M059J (cell line): ENCODE data around the gene RCAN2. TPM values are rescaled to one million over a fixed set of nuclear protein-coding genes. Genes with fewer than 3 reads are reported as not detected.

ENCODE experiments used
- DNase-seq: peaks from one replicate; pipeline ENCODE4 v3.0.0-alpha.2; 2012; ENCODE audit warnings: low read depth
- total RNA-seq: library from RNA; depleted of rRNA; stranded (reverse); fragments of >200 nt; shearing (Covaris generic); gene quantifications from 2 replicates; pipeline ENCODE4 v1.2.3, GENCODE V29; 2014

The RCAN2 gene
- total RNA-seq, 1 experiment from 2014 or later = 2.3 TPM

DNA sequence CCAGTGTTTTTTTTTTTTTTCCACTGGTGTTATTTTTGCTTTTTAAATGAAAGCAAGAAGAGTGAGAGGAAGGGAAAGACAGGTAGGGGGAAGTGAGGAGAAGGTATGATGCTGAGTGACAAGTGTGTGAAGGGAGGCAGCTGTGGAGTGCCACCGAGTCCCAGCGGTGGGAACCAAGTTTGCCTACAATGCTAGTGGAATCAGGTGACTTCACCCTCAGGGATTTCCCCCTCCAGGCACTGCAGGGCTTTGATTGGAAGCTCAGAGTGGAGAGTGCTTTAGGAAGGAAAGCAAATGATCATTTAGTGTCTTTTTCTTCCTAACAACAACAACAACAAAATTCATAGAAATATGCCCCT lies 200.0 kb downstream of the RCAN2 start:
- DNase-seq = no peak

- DNase-seq = no peak
These were observed 200.6 kb downstream of the RCAN2 start for GRCh38 chr6:46290421-46291274.

- DNase-seq = no peak
These were observed 201.4 kb downstream of the RCAN2 start for GRCh38 chr6:46289898-46290297.

GRCh38 chr6:46288835-46289234 lies 202.4 kb downstream of the RCAN2 start:
- no peak for DNase-seq

DNA sequence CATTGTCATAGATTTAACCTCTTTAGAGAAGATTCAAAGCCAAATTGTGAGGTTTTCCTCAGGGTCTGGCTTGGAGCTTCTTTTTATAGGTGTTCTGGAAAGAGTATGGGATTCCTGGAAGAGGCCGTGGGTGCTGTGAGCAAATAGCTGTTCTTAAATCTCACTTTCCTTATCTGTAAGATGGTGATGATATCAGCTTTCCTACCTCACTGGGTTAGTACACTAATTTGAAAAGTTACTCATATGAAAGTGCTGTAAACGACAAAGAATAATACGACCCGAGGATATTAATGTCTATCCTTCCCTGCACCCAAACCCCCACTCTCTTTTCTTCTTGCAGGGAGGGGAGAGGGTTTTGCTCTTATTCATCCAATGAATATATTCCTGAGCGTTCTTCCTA lies 203.6 kb downstream of the RCAN2 start:
- no peak for DNase-seq

DNA sequence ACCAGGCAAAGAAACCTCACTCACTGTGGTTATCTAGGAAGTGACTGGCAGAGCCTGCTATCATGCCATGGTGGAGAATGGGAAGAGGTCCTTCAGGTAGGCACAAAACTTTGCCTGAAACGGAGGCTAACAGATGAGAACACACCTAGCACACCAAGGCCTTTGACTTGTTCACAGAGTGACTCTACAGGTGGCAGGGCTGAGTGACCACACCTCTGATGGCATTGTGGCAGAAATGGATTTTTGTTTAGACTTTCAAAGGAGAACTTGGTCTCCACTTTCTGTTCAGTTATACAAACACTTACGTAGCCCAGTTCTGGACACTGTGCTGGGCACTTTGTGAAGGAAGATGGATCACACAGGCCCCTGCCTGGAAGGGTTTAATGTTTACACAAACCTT lies 204.2 kb downstream of the RCAN2 start:
- no peak for DNase-seq

GRCh38 chr6:46284475-46284874 lies 206.8 kb downstream of the RCAN2 start:
- no peak for DNase-seq

GRCh38 chr6:46281110-46281509 lies 210.1 kb downstream of the RCAN2 start:
- no peak for DNase-seq

DNA sequence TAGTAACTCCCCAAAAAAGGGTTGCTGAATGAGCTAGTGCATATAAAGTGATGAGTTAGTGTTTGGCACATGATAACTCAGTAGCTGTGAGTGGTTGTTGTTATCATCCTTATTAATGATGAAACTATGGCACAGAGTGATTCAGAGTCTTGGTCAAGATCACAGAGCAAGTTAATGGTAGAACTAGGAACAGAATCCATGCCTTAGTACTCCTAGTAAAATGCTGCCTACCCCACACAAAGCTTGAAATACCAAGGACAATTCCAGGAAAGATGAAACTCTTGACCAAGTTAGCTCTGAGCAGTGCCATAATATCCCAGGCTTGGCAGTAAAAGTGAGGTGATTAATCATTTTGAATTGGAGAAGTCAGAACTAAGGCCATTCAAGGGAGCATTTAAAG lies 211.4 kb downstream of the RCAN2 start:
- DNase-seq = no peak

- no peak for DNase-seq
These were observed 214.6 kb downstream of the RCAN2 start for GRCh38 chr6:46276576-46277142.

DNA sequence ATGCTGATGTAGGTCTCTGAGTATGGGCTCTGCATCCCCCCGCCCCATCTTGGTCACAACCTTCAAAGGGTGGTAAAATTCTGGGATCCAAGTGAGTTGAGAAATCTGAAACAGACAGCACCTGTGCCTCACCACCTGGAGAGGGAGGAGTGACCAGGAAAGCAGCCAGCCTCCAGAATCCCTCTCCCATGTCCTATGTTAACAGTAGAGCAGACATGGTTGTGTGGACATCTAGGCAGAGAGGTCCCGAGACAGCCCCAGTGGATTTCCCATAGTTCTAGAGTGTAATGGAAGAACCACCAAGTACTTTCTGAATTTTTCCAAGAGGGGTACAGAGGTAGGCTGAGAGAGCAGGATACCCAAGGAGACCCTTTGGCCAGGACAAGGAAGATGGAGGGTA lies 216.7 kb downstream of the RCAN2 start:
- DNase-seq = no peak

GRCh38 chr6:46273911-46274310 lies 217.3 kb downstream of the RCAN2 start:
- DNase-seq = no peak

DNA sequence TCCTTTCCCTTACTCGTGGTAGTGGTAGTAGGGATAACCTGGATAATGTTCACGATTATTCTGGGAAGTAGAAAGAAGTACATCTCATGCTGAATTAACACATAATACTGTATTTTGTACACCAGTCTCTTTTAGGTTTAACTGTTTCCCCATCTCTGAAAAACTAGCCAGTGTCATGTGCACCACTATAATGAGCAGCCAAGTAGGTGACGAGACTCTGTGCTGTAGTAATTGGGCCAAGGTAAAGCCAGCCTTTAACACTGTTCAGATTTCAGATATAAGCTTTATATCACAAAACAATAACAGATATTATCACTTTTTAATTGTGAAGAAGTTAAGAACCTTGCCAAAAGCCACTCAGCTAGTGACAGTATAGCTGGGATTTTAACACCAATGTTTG lies 219.5 kb downstream of the RCAN2 start:
- DNase-seq = no peak

- no peak for DNase-seq
These were observed 220.1 kb downstream of the RCAN2 start for GRCh38 chr6:46271107-46271506.

- no peak for DNase-seq
These were observed 220.9 kb downstream of the RCAN2 start for GRCh38 chr6:46270336-46270735.

- DNase-seq = no peak
These were observed 221.6 kb downstream of the RCAN2 start for GRCh38 chr6:46269447-46270229.

DNA sequence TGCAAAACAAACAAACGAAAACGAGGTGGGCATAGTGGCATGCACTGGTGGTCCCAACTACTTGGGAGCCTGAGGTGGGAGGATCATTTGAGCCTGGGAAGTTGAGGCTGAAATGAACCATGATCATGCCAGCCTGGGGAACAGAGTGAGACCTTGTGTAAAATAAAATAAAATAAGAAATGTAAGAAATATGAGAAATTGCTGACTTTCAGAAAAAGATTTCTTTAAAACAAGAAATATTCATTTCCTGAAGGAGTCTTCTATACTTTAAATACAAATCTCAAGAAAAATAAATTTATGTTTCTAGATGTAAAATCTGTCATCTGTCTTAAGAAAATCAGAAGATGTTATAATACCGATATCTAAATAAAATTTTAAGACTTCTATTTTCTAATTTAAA lies 223.7 kb downstream of the RCAN2 start:
- DNase-seq = no peak

GRCh38 chr6:46265373-46265772 lies 225.9 kb downstream of the RCAN2 start:
- peak; percentile 10 for DNase-seq

- peak; percentile 53 for DNase-seq
These were observed 227.6 kb downstream of the RCAN2 start for GRCh38 chr6:46263707-46264086.

DNA sequence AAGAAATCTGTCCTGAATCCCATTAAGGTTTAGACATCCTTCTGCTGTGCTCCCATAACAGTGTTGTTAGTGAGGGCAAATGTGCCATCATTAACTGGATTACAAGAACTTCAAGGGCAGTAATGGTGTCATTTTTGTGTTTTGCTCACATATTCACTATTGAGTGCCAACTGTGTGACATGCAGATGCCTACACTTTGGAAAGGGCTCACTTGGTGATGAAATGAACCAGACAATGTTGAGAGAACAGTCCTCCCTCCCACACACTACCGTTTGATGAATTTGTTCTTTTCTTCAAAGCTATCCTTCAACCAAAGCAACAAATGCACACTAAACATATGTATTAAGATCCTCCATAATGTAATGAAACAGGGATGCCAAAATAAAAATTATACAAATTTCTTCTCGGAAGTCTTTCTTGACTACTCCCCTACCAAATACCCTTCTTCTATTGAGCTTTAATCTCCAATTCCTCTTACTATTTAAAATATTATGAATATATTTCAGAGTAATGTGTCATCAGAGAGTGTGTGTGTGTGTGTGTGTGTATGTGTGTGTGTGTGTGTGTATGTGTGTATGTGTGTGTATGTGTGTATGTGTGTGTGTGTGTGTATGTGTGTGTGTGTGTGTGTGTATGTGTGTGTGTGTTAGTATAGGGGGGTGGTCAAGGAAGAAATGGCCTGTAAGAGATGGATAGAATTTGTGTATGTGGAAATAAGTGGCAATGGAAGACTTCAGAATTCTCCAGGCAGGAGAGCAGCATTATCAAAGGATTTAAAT lies 228.1 kb downstream of the RCAN2 start:
- no peak for DNase-seq

DNA sequence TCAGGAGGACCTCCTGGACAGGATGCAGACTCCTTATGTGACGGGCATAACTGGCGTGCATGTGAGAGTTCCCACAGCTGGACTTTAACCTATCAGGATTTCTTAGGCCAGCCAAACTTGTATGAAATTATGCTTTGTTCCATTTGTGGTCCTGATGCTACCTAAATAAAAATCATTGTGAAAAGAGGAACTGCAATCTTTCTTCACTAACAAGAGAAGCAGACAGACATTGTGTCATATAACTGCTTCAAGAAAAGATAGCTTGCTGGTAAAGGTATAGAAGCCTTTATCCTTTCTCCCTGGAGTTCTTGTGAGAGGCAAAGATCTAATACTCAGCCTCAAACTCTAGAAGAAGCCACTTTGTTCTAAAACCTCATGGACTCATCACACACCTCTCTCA lies 233.0 kb downstream of the RCAN2 start:
- DNase-seq = no peak

DNA sequence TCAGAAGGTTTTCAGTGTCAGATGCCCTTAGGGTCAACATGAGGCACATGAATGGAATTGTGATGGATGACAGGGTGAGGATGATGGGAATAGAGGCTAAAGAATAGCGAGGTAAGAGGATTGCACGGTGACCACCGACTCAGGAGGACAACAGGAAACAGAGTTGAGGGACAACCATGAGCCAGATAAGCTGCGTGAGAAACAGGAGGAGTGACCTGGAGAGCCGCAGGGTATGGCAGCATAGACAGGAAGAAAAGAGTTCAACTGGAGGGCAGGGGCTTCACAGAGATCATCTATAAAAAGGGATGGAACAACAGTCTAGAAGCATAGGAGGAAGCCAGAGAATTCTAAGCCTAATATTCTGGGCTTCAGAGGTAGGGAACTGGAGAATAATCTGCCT lies 235.7 kb downstream of the RCAN2 start:
- DNase-seq = peak; percentile 56
